Coronary artery (tissue), 2 donors: ENCODE results near the gene SLC9C2.
"Not testable (repeated sequence)": the region's sequence is repeated elsewhere in the genome, so short reads cannot be mapped to it uniquely, and the experiment has no call there.

Experiments
- DNase-seq: peaks from one replicate; pipeline ENCODE4 v3.0.0-alpha.2; 2017; ENCODE audit warnings: low spot score
- H3K27ac ChIP-seq, 2 donors: fragments of 200-600 bp; sonication (generic); one replicate each; pipeline ENCODE4 v1.5.1; 2016 to 2019
- H3K4me3 ChIP-seq: fragments of 200-600 bp; sonication (generic); 2 replicates; pipeline ENCODE4 v1.5.1; 2016; ENCODE audit warnings: mild to moderate bottlenecking, moderate library complexity
- CTCF ChIP-seq: fragments of 200-600 bp; sonication (generic); IDR thresholded peaks from one replicate; pipeline ENCODE4 v1.5.1; 2019; ENCODE audit warnings: antibody characterized with exemption

Gene SLC9C2

GRCh38 chr1:173476665-173477285, 126.1 kb downstream of the SLC9C2 start:
- Histone ChIP-seq H3K4me3 (peak overlapping the region; percentile 79), H3K27ac (peak overlapping the region; percentile 85 to 99)
- TF ChIP-seq CTCF, result no peak
- peak; percentile 92 for DNase-seq

GRCh38 chr1:173476197-173476664, 126.6 kb downstream of the SLC9C2 start:
- TF ChIP-seq CTCF, result no peak
- Histone ChIP-seq H3K4me3 (peak overlapping the region; percentile 79), H3K27ac (peak overlapping the region; percentile 85 to 99)
- no peak for DNase-seq

- peak overlapping the region; percentile 85 to 99 for H3K27ac ChIP-seq
- peak overlapping the region; percentile 79 for H3K4me3 ChIP-seq
- DNase-seq, result no peak
- no peak for TF ChIP-seq CTCF
Measured at GRCh38 chr1:173475564-173476196, 127.2 kb downstream of the SLC9C2 start.

GRCh38 chr1:173474780-173475421, 128.0 kb downstream of the SLC9C2 start:
- Histone ChIP-seq H3K27ac (peak overlapping the region; percentile 85 to 99), H3K4me3 (peak overlapping the region; percentile 79)
- not testable (repeated sequence) for DNase-seq

- DNase-seq, result no peak
- peak overlapping the region; percentile 85 to 99 for H3K27ac ChIP-seq
- TF ChIP-seq CTCF, result no peak
Measured at GRCh38 chr1:173474097-173474779, 128.6 kb downstream of the SLC9C2 start.

GRCh38 chr1:173473599-173474011, 129.3 kb downstream of the SLC9C2 start:
- Histone ChIP-seq H3K4me3 (no peak overlapping the region), H3K27ac (peak overlapping the region; percentile 52 to 99)
- no peak for TF ChIP-seq CTCF
- DNase-seq, result no peak

More at GRCh38 chr1:173474097-173474779, 128.6 kb downstream of the SLC9C2 start:
- no peak overlapping the region for H3K4me3 ChIP-seq

- no peak for DNase-seq
- TF ChIP-seq CTCF, result no peak
- H3K27ac ChIP-seq, result no peak overlapping the region
- H3K4me3 ChIP-seq, result no peak overlapping the region
Measured at GRCh38 chr1:173470608-173471007, 132.3 kb downstream of the SLC9C2 start.
